Caco-2 (cell line): Measurements from ENCODE around the gene STAT5B. TPM values are rescaled to one million over a fixed set of nuclear protein-coding genes. Genes with fewer than 3 reads are reported as not detected.
A peak's percentile ranks its signal among the peaks of the same experiment; 100 is the strongest.

Experiments used
- BruUV-seq: library from RNA; stranded (reverse); fragments of 400-500 nt; replicated peaks from 2 replicates; lab custom pipeline; 2021; lab: Mats Ljungman, UMichigan
- CTCF ChIA-PET: fragments of 300-600 bp; sonication (Branson Sonifier 250); formaldehyde crosslinking; loops from one replicate; lab custom pipeline; 2022; ENCODE audit warnings: antibody characterized with exemption; lab: Charles Lee
- POLR2A ChIA-PET: fragments of 300-600 bp; sonication (Branson Sonifier 250); formaldehyde crosslinking; loops from one replicate; lab custom pipeline; 2022; ENCODE audit warnings: antibody characterized with exemption; lab: Charles Lee
- DNase-seq, 2 experiments: peaks; one replicate each; pipeline versions ENCODE4 v3.0.0 to v3.0.0-alpha.2; 2020 to 2022
- H3K27me3 ChIP-seq: replicated peaks from 2 replicates; pipeline ENCODE4 v1.6.0; 2011; ENCODE audit warnings: low read length; ENCODE audit not compliant: control insufficient read depth, insufficient read depth
- H3K36me3 ChIP-seq: 2 replicates; pipeline ENCODE4 v1.5.1; 2011; ENCODE audit warnings: low read length; ENCODE audit not compliant: control insufficient read depth, insufficient read depth
- H3K4me1 ChIP-seq: fragments of 250-450 bp; sonication (Bioruptor Pico); 2 replicates; pipeline ENCODE4 v1.5.1; 2020; ENCODE audit warnings: mild to moderate bottlenecking
- H3K4me3 ChIP-seq: 2 replicates; pipeline ENCODE4 v1.5.1; 2011; ENCODE audit warnings: low read depth, mild to moderate bottlenecking, control low read depth, low read length
- H3K9me3 ChIP-seq: fragments of 250-450 bp; sonication (Bioruptor Pico); 2 replicates; pipeline ENCODE4 v1.5.1; 2020; ENCODE audit warnings: mild to moderate bottlenecking, moderate library complexity
- H3K27ac Mint-ChIP-seq: one replicate; pipeline ENCODE4 v1.8.0; 2022; ENCODE audit warnings: mixed read lengths; ENCODE audit not compliant: unreplicated experiment
- H3K27me3 Mint-ChIP-seq: one replicate; pipeline ENCODE4 v1.8.0; 2022; ENCODE audit warnings: mixed read lengths; ENCODE audit not compliant: insufficient read depth, unreplicated experiment
- H3K36me3 Mint-ChIP-seq: one replicate; pipeline ENCODE4 v1.8.0; 2022; ENCODE audit warnings: mild to moderate bottlenecking, mixed read lengths; ENCODE audit not compliant: insufficient read depth, unreplicated experiment
- H3K4me1 Mint-ChIP-seq: one replicate; pipeline ENCODE4 v1.8.0; 2022; ENCODE audit warnings: low read depth, mixed read lengths; ENCODE audit not compliant: unreplicated experiment
- H3K4me3 Mint-ChIP-seq: one replicate; pipeline ENCODE4 v1.8.0; 2022; ENCODE audit warnings: mild to moderate bottlenecking, moderate library complexity, mixed read lengths; ENCODE audit not compliant: unreplicated experiment
- H3K9me3 Mint-ChIP-seq: one replicate; pipeline ENCODE4 v1.8.0; 2022; ENCODE audit warnings: mixed read lengths; ENCODE audit not compliant: unreplicated experiment
- intact Hi-C: fragments of 100-400 bp; cut with micrococcal nuclease; formaldehyde crosslinking; loops from one replicate; pipeline ENCODE4 v1.10.0; 2022; ENCODE audit not compliant: unreplicated experiment
- total RNA-seq: library from RNA; stranded (reverse); gene quantifications from 2 replicates; pipeline ENCODE4 v1.2.3, GENCODE V29; 2022
- TF ChIP-seq, protein P1 (sequence below), 2 experiments: fragments of 200-600 bp in 1 of 2; IDR thresholded peaks; 1 replicate in 1 of 2; 2 replicates in 1 of 2; pipeline versions ENCODE4 v1.5.1 to v1.8.0; 2011 to 2022; ENCODE audit warnings: antibody characterized with exemption in 1 of 2, control low read depth in 1 of 2, inconsistent platforms in 1 of 2, low read depth in 1 of 2, low read length in 1 of 2, mild to moderate bottlenecking in 1 of 2, moderate library complexity in 1 of 2; ENCODE audit not compliant: insufficient read depth in 1 of 2, severe bottlenecking in 1 of 2, unreplicated experiment in 1 of 2

STAT5B gene
- total RNA-seq, 1 experiment from 2014 or later, result 46.9 TPM

DNA sequence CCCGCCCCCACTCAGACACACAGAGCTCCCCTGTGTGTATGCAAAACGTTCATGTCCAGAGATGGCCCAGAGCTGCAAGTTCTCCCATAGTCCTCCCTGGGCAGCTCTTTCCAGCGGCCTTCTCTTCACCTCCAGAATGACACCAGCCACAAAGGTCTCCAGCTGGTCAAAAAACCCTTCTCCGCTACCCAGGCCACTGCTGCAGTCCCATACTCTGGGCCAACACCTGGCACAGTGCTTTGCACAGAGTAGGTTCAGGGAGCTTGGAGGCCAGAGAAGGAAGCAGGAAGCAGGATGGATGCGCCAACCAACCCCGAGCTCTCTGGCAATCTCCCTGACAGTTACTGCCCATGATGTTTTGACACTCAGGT is 1.1 kb upstream of the STAT5B start:
- intact Hi-C loops, result no loop called here
- ChIA-PET CTCF (interaction anchor here (0.6 kb wide), 3 partner anchors 99 to 301 kb away, joined by 3 to 4 read pairs (median 3); no protein-coding TSS in a partner anchor), POLR2A (interaction anchor here (0.5 kb wide), 1 partner anchor 21 kb away, joined by 4 read pairs; no protein-coding TSS in a partner anchor)
- H3K4me3 ChIP-seq, result no peak overlapping the region
- no TSS peak for BruUV-seq
- no peaks in the 10 kb centered on the region for H3K36me3 Mint-ChIP-seq
- H3K27me3 ChIP-seq, result no peaks in the 10 kb centered on the region
- H3K36me3 ChIP-seq, result no peaks in the 10 kb centered on the region
- DNase-seq, result no peak
- H3K27me3 Mint-ChIP-seq, result no peaks in the 10 kb centered on the region
- H3K27ac Mint-ChIP-seq, result peak overlapping the region; percentile 73
- H3K9me3 Mint-ChIP-seq, result no peaks in the 10 kb centered on the region
- H3K4me3 Mint-ChIP-seq, result peak overlapping the region; percentile 78
- peaks cover 11% of the 10 kb centered on the region; the same call in 1 of the 2 replicates for H3K4me1 ChIP-seq
- TF ChIP-seq, protein P1, sequence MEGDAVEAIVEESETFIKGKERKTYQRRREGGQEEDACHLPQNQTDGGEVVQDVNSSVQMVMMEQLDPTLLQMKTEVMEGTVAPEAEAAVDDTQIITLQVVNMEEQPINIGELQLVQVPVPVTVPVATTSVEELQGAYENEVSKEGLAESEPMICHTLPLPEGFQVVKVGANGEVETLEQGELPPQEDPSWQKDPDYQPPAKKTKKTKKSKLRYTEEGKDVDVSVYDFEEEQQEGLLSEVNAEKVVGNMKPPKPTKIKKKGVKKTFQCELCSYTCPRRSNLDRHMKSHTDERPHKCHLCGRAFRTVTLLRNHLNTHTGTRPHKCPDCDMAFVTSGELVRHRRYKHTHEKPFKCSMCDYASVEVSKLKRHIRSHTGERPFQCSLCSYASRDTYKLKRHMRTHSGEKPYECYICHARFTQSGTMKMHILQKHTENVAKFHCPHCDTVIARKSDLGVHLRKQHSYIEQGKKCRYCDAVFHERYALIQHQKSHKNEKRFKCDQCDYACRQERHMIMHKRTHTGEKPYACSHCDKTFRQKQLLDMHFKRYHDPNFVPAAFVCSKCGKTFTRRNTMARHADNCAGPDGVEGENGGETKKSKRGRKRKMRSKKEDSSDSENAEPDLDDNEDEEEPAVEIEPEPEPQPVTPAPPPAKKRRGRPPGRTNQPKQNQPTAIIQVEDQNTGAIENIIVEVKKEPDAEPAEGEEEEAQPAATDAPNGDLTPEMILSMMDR (IDR thresholded peaks at IDR 0.05; ENCODE audit: insufficient read depth in 1 of 2, low read depth in 1 of 2, low read length in 1 of 2, severe bottlenecking in 1 of 2, unreplicated experiment in 1 of 2), result no peak
- H3K9me3 ChIP-seq, result no peaks in the 10 kb centered on the region
- H3K4me1 Mint-ChIP-seq, result peaks cover 27% of the 10 kb centered on the region

DNA sequence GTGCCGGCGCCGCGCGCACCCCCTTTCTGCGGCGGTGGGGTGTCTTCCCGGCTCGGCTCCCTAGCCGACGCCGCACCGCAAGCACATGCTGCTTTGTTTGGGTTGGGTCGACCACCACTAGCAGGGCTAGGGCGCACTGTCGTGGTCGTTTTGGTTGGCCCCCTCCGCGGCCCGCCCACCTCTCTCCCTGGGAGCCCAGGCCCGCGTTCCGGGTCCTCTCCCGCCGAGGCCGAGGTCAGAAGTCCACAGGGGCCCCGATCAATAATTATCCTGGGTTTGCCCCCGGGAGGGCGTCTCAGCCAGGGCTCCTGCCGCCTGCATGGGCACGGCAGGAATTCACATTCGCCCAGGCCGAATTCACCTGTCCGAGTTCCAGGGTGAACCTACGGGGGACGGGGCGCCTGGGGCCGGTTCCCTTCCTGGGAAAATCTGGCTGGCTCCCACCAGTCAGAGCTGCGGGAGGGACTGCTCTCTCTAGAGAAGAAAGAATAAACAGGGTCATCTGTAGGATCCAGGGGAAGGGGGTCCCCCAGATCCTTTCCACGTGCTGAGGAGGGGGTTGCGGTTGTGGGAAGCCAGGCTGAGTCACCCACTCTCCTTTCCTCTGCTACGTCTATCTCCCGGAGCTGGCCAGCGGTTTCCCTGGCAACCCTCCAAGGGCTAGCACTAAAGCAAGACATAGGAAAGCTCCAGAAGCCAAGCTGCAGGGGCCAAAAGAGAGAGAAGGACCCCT is 584 bp upstream of the STAT5B start:
- Histone ChIP-seq H3K4me1 (peaks cover 11% of the 10 kb centered on the region; the same call in 1 of the 2 replicates), H3K36me3 (no peaks in the 10 kb centered on the region), H3K27me3 (no peaks in the 10 kb centered on the region), H3K4me3 (peak overlapping the region; percentile 75), H3K9me3 (no peaks in the 10 kb centered on the region)
- peak overlapping the region; percentile 73 for H3K27ac Mint-ChIP-seq
- peaks cover 27% of the 10 kb centered on the region for H3K4me1 Mint-ChIP-seq
- H3K4me3 Mint-ChIP-seq, result peak overlapping the region; percentile 78
- intact Hi-C loops, result no loop called here
- TF ChIP-seq, protein P1 (IDR thresholded peaks at IDR 0.05; ENCODE audit: insufficient read depth in 1 of 2, low read depth in 1 of 2, low read length in 1 of 2, severe bottlenecking in 1 of 2, unreplicated experiment in 1 of 2), result no peak
- ChIA-PET CTCF (interaction anchor here (0.6 kb wide), 2 partner anchors 180 to 302 kb away, joined by 3 to 4 read pairs; no protein-coding TSS in a partner anchor), POLR2A (no interaction called here)
- H3K27me3 Mint-ChIP-seq, result no peaks in the 10 kb centered on the region
- H3K9me3 Mint-ChIP-seq, result no peaks in the 10 kb centered on the region
- DNase-seq, result peak in 1 of 2 experiments; percentile 49
- H3K36me3 Mint-ChIP-seq, result no peaks in the 10 kb centered on the region
- BruUV-seq, result no TSS peak

DNA sequence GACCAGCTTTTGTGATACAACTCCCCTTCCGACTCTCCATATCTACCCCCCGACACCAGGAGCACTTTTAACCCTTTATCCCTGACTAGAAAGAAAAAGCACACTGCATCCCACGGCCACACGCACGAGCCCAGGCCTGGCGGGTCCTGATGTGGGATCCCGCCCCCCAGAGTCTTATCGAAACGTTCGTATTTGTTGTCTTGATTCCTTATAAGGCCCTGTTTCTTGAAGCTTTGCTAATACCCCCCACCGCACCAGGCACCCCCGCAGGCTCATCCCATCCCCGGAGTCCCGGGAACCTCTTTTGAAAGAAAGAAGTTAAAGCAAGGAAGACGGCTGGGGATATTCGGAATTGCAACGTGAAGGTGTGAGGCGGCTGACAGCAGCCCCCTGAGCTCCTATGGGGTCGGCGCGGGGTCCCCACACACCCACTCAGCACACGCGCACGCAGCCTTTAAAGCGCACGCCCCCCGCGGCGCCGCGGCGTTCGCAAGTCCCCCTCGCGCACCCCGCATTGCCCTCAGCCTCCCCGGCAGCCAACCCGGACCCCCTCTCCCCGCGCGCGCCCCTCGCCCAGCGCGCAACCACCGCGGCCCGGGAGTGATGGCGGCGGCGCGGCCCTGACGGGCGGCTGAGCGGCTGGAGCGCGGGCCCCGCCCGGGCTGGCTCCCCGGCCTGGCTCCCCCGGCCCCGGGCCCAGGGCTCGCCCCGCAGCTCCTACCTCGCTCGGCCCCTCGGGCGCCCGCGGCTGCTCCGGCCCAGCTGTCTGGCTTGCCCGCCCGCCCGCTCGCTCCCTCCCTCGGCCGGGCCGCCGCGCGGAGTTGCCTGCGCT is 448 bp downstream of the STAT5B start:
- Mint-ChIP-seq H3K27me3 (no peaks in the 10 kb centered on the region), H3K9me3 (no peaks in the 10 kb centered on the region), H3K27ac (peak overlapping the region; percentile 30), H3K36me3 (no peaks in the 10 kb centered on the region), H3K4me3 (peak overlapping the region; percentile 78), H3K4me1 (peaks cover 27% of the 10 kb centered on the region)
- BruUV-seq, result no TSS peak
- Histone ChIP-seq H3K9me3 (no peaks in the 10 kb centered on the region), H3K4me1 (peaks cover 11% of the 10 kb centered on the region; the same call in 1 of the 2 replicates), H3K27me3 (no peaks in the 10 kb centered on the region), H3K36me3 (no peaks in the 10 kb centered on the region), H3K4me3 (peak overlapping the region; percentile 75)
- TF ChIP-seq, protein P1 (IDR thresholded peaks at IDR 0.05; ENCODE audit: insufficient read depth in 1 of 2, low read depth in 1 of 2, low read length in 1 of 2, severe bottlenecking in 1 of 2, unreplicated experiment in 1 of 2), result no peak
- ChIA-PET POLR2A (interaction anchor here (0.5 kb wide), 2 partner anchors 122 to 388 kb away, joined by 4 to 6 read pairs; no protein-coding TSS in a partner anchor), CTCF (no interaction called here)
- no peak for DNase-seq
- intact Hi-C loops, result no loop called here
